HAP-1 (cell line): ENCODE measurements around the gene ASB8.

Experiments used
- DNase-seq, 2 experiments: peaks; one replicate each; pipeline ENCODE4 v3.0.0-alpha.2; 2016 to 2020; ENCODE audit warnings: low spot score in 2 of 2
- H3K27me3 ChIP-seq: fragments of 250-450 bp; sonication (Bioruptor Pico); 2 replicates; pipeline ENCODE4 v1.5.1; 2020; ENCODE audit warnings: low read depth, mild to moderate bottlenecking, moderate library complexity
- H3K36me3 ChIP-seq: fragments of 250-450 bp; sonication (Bioruptor Pico); replicated peaks from 2 replicates; pipeline ENCODE4 v1.5.1; 2020; ENCODE audit warnings: mild to moderate bottlenecking
- H3K4me1 ChIP-seq: fragments of 250-450 bp; sonication (Bioruptor Pico); 2 replicates; pipeline ENCODE4 v1.5.1; 2020; ENCODE audit warnings: mild to moderate bottlenecking
- H3K4me3 ChIP-seq: fragments of 250-450 bp; sonication (Bioruptor Pico); 2 replicates; pipeline ENCODE4 v1.5.1; 2020; ENCODE audit warnings: mild to moderate bottlenecking, moderate library complexity
- H3K9me3 ChIP-seq: fragments of 250-450 bp; sonication (Bioruptor Pico); 2 replicates; pipeline ENCODE4 v1.5.1; 2020; ENCODE audit warnings: mild to moderate bottlenecking, moderate library complexity
- in situ Hi-C: fragments of 300-500 bp; cut with MboI; formaldehyde crosslinking; loops from 3 replicates; pipeline ENCODE4 v1.14.3; 2020; ENCODE audit warnings: low sequenced_read_pairs, inconsistent platforms, mixed read lengths

ASB8 gene

GRCh38 chr12:48157018-48157888 is at the start of gene ASB8:
ASB8 (minus strand) TSS chr12:48157515; CDS start chr12:48153496, 4,019 bp downstream.
- H3K4me1 ChIP-seq = peaks cover 10% of the 10 kb centered on the region
- peak; percentile 98 to 99 for DNase-seq
- in situ Hi-C loops = no loop called here
- H3K27me3 ChIP-seq = no peaks in the 10 kb centered on the region
- H3K9me3 ChIP-seq = no peaks in the 10 kb centered on the region
- H3K4me3 ChIP-seq = peak within 1 kb of the TSS; percentile 75
- H3K36me3 ChIP-seq = 0 out of 2 replicates have a peak, but pooled peaks cover 3% of the 10 kb centered on the region

- H3K27me3 ChIP-seq = peaks cover 7% of the 10 kb centered on the region
- DNase-seq = no peak
- no peaks in the 10 kb centered on the region for H3K36me3 ChIP-seq
- no peak within 1 kb of the TSS for H3K4me3 ChIP-seq
- in situ Hi-C loops = no loop called here
- H3K9me3 ChIP-seq = peaks cover 2% of the 10 kb centered on the region
- peaks cover 7% of the 10 kb centered on the region for H3K4me1 ChIP-seq
These were observed 45.9 kb upstream of the ASB8 start, which contains the start of gene OR10AD1 for GRCh38 chr12:48203192-48203591. OR10AD1 (minus strand) TSS chr12:48203292; CDS start chr12:48203292, 0 bp downstream.

GRCh38 chr12:48202766-48203165 is 45.5 kb upstream of the ASB8 start:
- Histone ChIP-seq H3K9me3 (peaks cover 2% of the 10 kb centered on the region), H3K4me3 (no peak overlapping the region), H3K4me1 (peaks cover 7% of the 10 kb centered on the region), H3K27me3 (peaks cover 7% of the 10 kb centered on the region), H3K36me3 (no peaks in the 10 kb centered on the region)
- DNase-seq = no peak
- in situ Hi-C loops = no loop called here

GRCh38 chr12:48201516-48201915 is 44.2 kb upstream of the ASB8 start:
- H3K9me3 ChIP-seq = peaks cover 2% of the 10 kb centered on the region
- no peak for DNase-seq
- peaks cover 7% of the 10 kb centered on the region for H3K27me3 ChIP-seq
- peaks cover 7% of the 10 kb centered on the region for H3K4me1 ChIP-seq
- H3K36me3 ChIP-seq = no peaks in the 10 kb centered on the region
- no peak overlapping the region for H3K4me3 ChIP-seq
- in situ Hi-C loops = no loop called here

- peaks cover 7% of the 10 kb centered on the region for H3K4me1 ChIP-seq
- in situ Hi-C loops = no loop called here
- no peak overlapping the region for H3K4me3 ChIP-seq
- peaks cover under 1% of the 10 kb centered on the region; the same call in 1 of the 2 replicates for H3K9me3 ChIP-seq
- no peak for DNase-seq
- H3K36me3 ChIP-seq = no peaks in the 10 kb centered on the region
- peaks cover 7% of the 10 kb centered on the region for H3K27me3 ChIP-seq
These were observed 43.8 kb upstream of the ASB8 start for GRCh38 chr12:48201091-48201490.

GRCh38 chr12:48199774-48200221 is 42.5 kb upstream of the ASB8 start:
- no peaks in the 10 kb centered on the region for H3K36me3 ChIP-seq
- no peak overlapping the region for H3K4me3 ChIP-seq
- H3K27me3 ChIP-seq = peaks cover 7% of the 10 kb centered on the region
- no peak for DNase-seq
- peaks cover 7% of the 10 kb centered on the region for H3K4me1 ChIP-seq
- H3K9me3 ChIP-seq = no peaks in the 10 kb centered on the region; the same call in 1 of the 2 replicates
- in situ Hi-C loops = no loop called here

- H3K4me1 ChIP-seq = peaks cover 7% of the 10 kb centered on the region
- H3K9me3 ChIP-seq = no peaks in the 10 kb centered on the region; the same call in 1 of the 2 replicates
- no peaks in the 10 kb centered on the region for H3K36me3 ChIP-seq
- in situ Hi-C loops = no loop called here
- H3K27me3 ChIP-seq = peaks cover 9% of the 10 kb centered on the region
- DNase-seq = no peak
- no peak overlapping the region for H3K4me3 ChIP-seq
These were observed 41.7 kb upstream of the ASB8 start for GRCh38 chr12:48198985-48199384.

GRCh38 chr12:48198672-48198971 is 41.3 kb upstream of the ASB8 start:
- Histone ChIP-seq H3K9me3 (no peaks in the 10 kb centered on the region; the same call in 1 of the 2 replicates), H3K4me1 (peaks cover 7% of the 10 kb centered on the region), H3K27me3 (peaks cover 9% of the 10 kb centered on the region), H3K36me3 (no peaks in the 10 kb centered on the region), H3K4me3 (peak overlapping the region; percentile 25)
- in situ Hi-C loops = no loop called here
- no peak for DNase-seq

- peaks cover 7% of the 10 kb centered on the region for H3K4me1 ChIP-seq
- H3K9me3 ChIP-seq = no peaks in the 10 kb centered on the region; the same call in 1 of the 2 replicates
- H3K36me3 ChIP-seq = no peaks in the 10 kb centered on the region
- DNase-seq = peak; percentile 76 to 91
- peaks cover 9% of the 10 kb centered on the region for H3K27me3 ChIP-seq
- in situ Hi-C loops = no loop called here
- H3K4me3 ChIP-seq = peak overlapping the region; percentile 25
These were observed 40.8 kb upstream of the ASB8 start for GRCh38 chr12:48197971-48198671.

- no peak for DNase-seq
- peaks cover 7% of the 10 kb centered on the region for H3K4me1 ChIP-seq
- peaks cover 8% of the 10 kb centered on the region for H3K27me3 ChIP-seq
- peak overlapping the region; percentile 25 for H3K4me3 ChIP-seq
- in situ Hi-C loops = no loop called here
- no peaks in the 10 kb centered on the region for H3K36me3 ChIP-seq
- no peaks in the 10 kb centered on the region; the same call in 1 of the 2 replicates for H3K9me3 ChIP-seq
These were observed 40.2 kb upstream of the ASB8 start for GRCh38 chr12:48197549-48197970.

GRCh38 chr12:48194799-48195201 is 37.5 kb upstream of the ASB8 start:
- in situ Hi-C loops = no loop called here
- DNase-seq = no peak
- Histone ChIP-seq H3K4me3 (no peak overlapping the region), H3K36me3 (no peaks in the 10 kb centered on the region), H3K27me3 (0 out of 2 replicates have a peak, but pooled peaks cover 2% of the 10 kb centered on the region), H3K9me3 (no peaks in the 10 kb centered on the region), H3K4me1 (peaks cover 7% of the 10 kb centered on the region)

- Histone ChIP-seq H3K36me3 (no peaks in the 10 kb centered on the region), H3K4me1 (peaks cover 5% of the 10 kb centered on the region), H3K27me3 (0 out of 2 replicates have a peak, but pooled peaks cover 2% of the 10 kb centered on the region), H3K4me3 (no peak overlapping the region), H3K9me3 (no peaks in the 10 kb centered on the region)
- no peak for DNase-seq
- in situ Hi-C loops = no loop called here
These were observed 36.3 kb upstream of the ASB8 start for GRCh38 chr12:48193623-48194022.

GRCh38 chr12:48192861-48193260 is 35.5 kb upstream of the ASB8 start:
- no peak for DNase-seq
- Histone ChIP-seq H3K4me1 (no peaks in the 10 kb centered on the region), H3K36me3 (no peaks in the 10 kb centered on the region), H3K9me3 (no peaks in the 10 kb centered on the region), H3K27me3 (0 out of 2 replicates have a peak, but pooled peaks cover 2% of the 10 kb centered on the region), H3K4me3 (no peak overlapping the region)
- in situ Hi-C loops = no loop called here

GRCh38 chr12:48191096-48191495 is 33.8 kb upstream of the ASB8 start:
- Histone ChIP-seq H3K4me1 (peaks cover 4% of the 10 kb centered on the region), H3K4me3 (no peak overlapping the region), H3K27me3 (0 out of 2 replicates have a peak, but pooled peaks cover 2% of the 10 kb centered on the region), H3K9me3 (no peaks in the 10 kb centered on the region), H3K36me3 (no peaks in the 10 kb centered on the region)
- in situ Hi-C loops = no loop called here
- DNase-seq = no peak
